HCT116 (cell line): ENCODE results near the gene PARD6G. TPM values are rescaled to one million over a fixed set of nuclear protein-coding genes. Genes with fewer than 3 reads are reported as not detected.

ENCODE experiments used
- ATAC-seq: fragments of 200-7000 bp; cut with Tn5 transposase; 2 replicates; pipeline ENCODE4 v1.9.1; 2020; ENCODE audit warnings: mild to moderate bottlenecking, moderate library complexity
- BruUV-seq: library from RNA; stranded (reverse); fragments of 400-500 nt; replicated peaks from 2 replicates; lab custom pipeline; 2021; lab: Mats Ljungman, UMichigan
- CTCF ChIA-PET: fragments of 300-600 bp; sonication (Branson Sonifier 250); formaldehyde crosslinking; loops from one replicate; lab custom pipeline; 2021; ENCODE audit warnings: antibody characterized with exemption; lab: Charles Lee
- POLR2A ChIA-PET: fragments of 300-600, 350-600 bp; sonication (Branson Sonifier 250); formaldehyde crosslinking; loops from one replicate; lab custom pipeline; 2021; ENCODE audit warnings: antibody characterized with exemption; lab: Charles Lee
- RAD21 ChIA-PET, 2 experiments: fragments of 300-600 bp; sonication (Branson Sonifier 250); formaldehyde crosslinking; loops; one replicate each; lab custom pipeline; 2023; ENCODE audit warnings: low total read pairs in 2 of 2; ENCODE audit not compliant: uncharacterized antibody in 2 of 2, unreplicated experiment in 2 of 2, low non-redundant PET in 1 of 2; lab: Charles Lee
- DNase-seq: peaks from one replicate; pipeline ENCODE4 v3.0.0-alpha.2; 2010; ENCODE audit warnings: low read depth, low spot score
- H2AFZ ChIP-seq: fragments of 200-600 bp; shearing (Covaris generic), sonication (generic); 2 replicates; pipeline ENCODE4 v1.6.1; 2017; ENCODE audit warnings: low read depth, mixed run types, mixed read lengths, antibody characterized with exemption, low read length; ENCODE audit not compliant: poor library complexity, severe bottlenecking
- H3K27ac ChIP-seq: 2 replicates; pipeline ENCODE4 v1.5.1; 2012; ENCODE audit warnings: low read depth, low read length
- H3K27me3 ChIP-seq: fragments of 200-600 bp; sonication (generic); 2 replicates; pipeline ENCODE4 v1.6.1; 2016; ENCODE audit warnings: mixed run types, low read length, mixed read lengths; ENCODE audit not compliant: insufficient read depth
- H3K36me3 ChIP-seq, 2 experiments: fragments of 200-500 bp in 1 of 2; fragments of 200-600 bp in 1 of 2; sonication (Bioruptor generic) in 1 of 2; sonication (generic) in 1 of 2; 2 replicates each; pipeline versions ENCODE4 v1.5.1 to v1.6.1; 2014 to 2016; ENCODE audit warnings: low read length in 2 of 2, inconsistent platforms in 1 of 2, mixed read lengths in 1 of 2, mixed run types in 1 of 2; ENCODE audit not compliant: insufficient read depth in 2 of 2, control insufficient read depth in 1 of 2
- H3K4me1 ChIP-seq, 2 experiments: fragments of 200-600 bp in 1 of 2; sonication (generic) in 1 of 2; 2 replicates each; pipeline versions ENCODE4 v1.5.1 to v1.6.1; 2012 to 2017; ENCODE audit warnings: low read length in 2 of 2, inconsistent platforms in 1 of 2, mild to moderate bottlenecking in 1 of 2, mixed read lengths in 1 of 2, mixed run types in 1 of 2, moderate library complexity in 1 of 2; ENCODE audit not compliant: insufficient read depth in 2 of 2, control insufficient read depth in 1 of 2
- H3K4me2 ChIP-seq: fragments of 200-600 bp; sonication (generic); 2 replicates; pipeline ENCODE4 v1.6.1; 2017; ENCODE audit warnings: mixed run types, low read length, mixed read lengths
- H3K4me3 ChIP-seq, 2 experiments: fragments of 200-600 bp in 1 of 2; sonication (generic) in 1 of 2; replicated peaks in 1 of 2; 2 replicates each; pipeline ENCODE4 v1.5.1; 2011 to 2016; ENCODE audit warnings: low read length in 2 of 2, control low read depth in 1 of 2, low read depth in 1 of 2, mild to moderate bottlenecking in 1 of 2, mixed read lengths in 1 of 2, mixed run types in 1 of 2
- H3K79me2 ChIP-seq: fragments of 200-600 bp; sonication (generic); 2 replicates; pipeline ENCODE4 v1.6.1; 2017; ENCODE audit warnings: mild to moderate bottlenecking, mixed run types, low read length, moderate library complexity, mixed read lengths; ENCODE audit not compliant: insufficient read depth
- H3K9ac ChIP-seq: fragments of 200-600 bp; sonication (generic); 2 replicates; pipeline ENCODE4 v1.6.1; 2016; ENCODE audit warnings: low read length, mixed read lengths
- H3K9me2 ChIP-seq: fragments of 200-600 bp; sonication (generic), shearing (Covaris generic); 2 replicates; pipeline ENCODE4 v1.6.1; 2017; ENCODE audit warnings: mixed run types, mild to moderate bottlenecking, moderate library complexity; ENCODE audit not compliant: insufficient read depth
- H3K9me3 ChIP-seq, 2 experiments: fragments of 200-500 bp in 1 of 2; fragments of 200-600 bp in 1 of 2; sonication (Bioruptor generic) in 1 of 2; sonication (generic) in 1 of 2; 2 replicates each; pipeline ENCODE4 v1.6.1; 2014 to 2017; ENCODE audit warnings: low read length in 2 of 2, mixed read lengths in 2 of 2, inconsistent platforms in 1 of 2, low read depth in 1 of 2, mild to moderate bottlenecking in 1 of 2, mixed run types in 1 of 2, moderate library complexity in 1 of 2; ENCODE audit not compliant: control insufficient read depth in 1 of 2, insufficient read depth in 1 of 2
- H4K20me1 ChIP-seq: fragments of 200-600 bp; sonication (generic), shearing (Covaris generic); 2 replicates; pipeline ENCODE4 v1.6.1; 2017; ENCODE audit warnings: mixed run types, mild to moderate bottlenecking, moderate library complexity; ENCODE audit not compliant: insufficient read depth
- CTCF ChIP-seq, 3 experiments: fragments of 200-600 bp in 1 of 3; sonication (generic) in 1 of 3; IDR thresholded peaks in 2 of 3; conservative IDR thresholded peaks in 1 of 3; 2 replicates each; pipeline ENCODE4 v1.5.1; 2012 to 2017; ENCODE audit warnings: low read depth in 2 of 3, low read length in 2 of 3, antibody characterized with exemption in 1 of 3, borderline replicate concordance in 1 of 3, control low read depth in 1 of 3, mild to moderate bottlenecking in 1 of 3, mixed read lengths in 1 of 3, mixed run types in 1 of 3, moderate library complexity in 1 of 3; ENCODE audit not compliant: insufficient read depth in 1 of 3
- ELF1 ChIP-seq: IDR thresholded peaks from 2 replicates; pipeline ENCODE4 v1.6.1; 2012; ENCODE audit warnings: low read depth, borderline replicate concordance
- EZH2 ChIP-seq: fragments of 200-600 bp; sonication (generic); IDR thresholded peaks from 2 replicates; pipeline ENCODE4 v1.6.1; 2017; ENCODE audit warnings: antibody characterized with exemption, mixed run types
- POLR2A ChIP-seq: IDR thresholded peaks from 2 replicates; pipeline ENCODE4 v1.7.0; 2011; ENCODE audit warnings: borderline replicate concordance; ENCODE audit not compliant: insufficient read depth, insufficient read length; ENCODE audit errors: extremely low read depth
- RAD21 ChIP-seq: IDR thresholded peaks from 2 replicates; pipeline ENCODE4 v1.6.1; 2012; ENCODE audit warnings: low read depth, mild to moderate bottlenecking
- SIN3A ChIP-seq: IDR thresholded peaks from 2 replicates; pipeline ENCODE4 v1.6.1; 2012; ENCODE audit warnings: low read depth
- YY1 ChIP-seq: IDR thresholded peaks from 2 replicates; pipeline ENCODE4 v1.6.1; 2011; ENCODE audit warnings: low read length, low read depth, moderate library complexity, mild to moderate bottlenecking; ENCODE audit not compliant: insufficient replicate concordance; ENCODE audit errors: extremely low read depth
- ZFX ChIP-seq: fragments of 450-650 bp; IDR thresholded peaks from 2 replicates; pipeline ENCODE4 v1.6.1; 2017
- intact Hi-C: fragments of 100-400 bp; cut with micrococcal nuclease; formaldehyde crosslinking; loops from 2 replicates; pipeline ENCODE4 v1.10.0; 2022
- total RNA-seq: library from RNA; stranded (reverse); gene quantifications from one replicate; pipeline ENCODE4 v1.2.1, GENCODE V29; 2021; ENCODE audit not compliant: unreplicated experiment

Gene PARD6G
- total RNA-seq, 1 experiment from 2014 or later, result 12.8 TPM

GRCh38 chr18:80108121-80108536 is 139.2 kb downstream of the PARD6G start:
- no peaks in the 10 kb centered on the region for H3K27me3 ChIP-seq
- no peaks in the 10 kb centered on the region; a peak in 1 of 4 replicates for H3K36me3 ChIP-seq
- no peak overlapping the region for H3K4me3 ChIP-seq
- TF ChIP-seq ZFX (no peak), CTCF (IDR thresholded peaks at IDR 0.05 in 2 of 3, conservative IDR thresholded peaks at IDR 0.05 in 1 of 3; ENCODE audit: borderline replicate concordance in 1 of 3, insufficient read depth in 1 of 3, low read depth in 2 of 3, low read length in 2 of 3) (no peak), RAD21 (no peak), EZH2 (no peak), YY1 (no peak), ELF1 (no peak), POLR2A (no peak), SIN3A (no peak)
- TF ChIP-seq, all 23 proteins: peak for 0
- H4K20me1 ChIP-seq, result peaks cover 21% of the 10 kb centered on the region; the same call in 1 of the 2 replicates
- ChIA-PET CTCF (interaction anchor here (0.8 kb wide), 1 partner anchor 73 kb away, joined by 3 read pairs; no protein-coding TSS in a partner anchor), POLR2A (interaction anchor here (1.1 kb wide), 1 partner anchor 74 kb away, joined by 5 read pairs; the partner anchor contains the start of gene RBFA), RAD21 (no interaction called here)
- no peaks in the 10 kb centered on the region for H3K9me2 ChIP-seq
- H3K27ac ChIP-seq, result peak overlapping the region; percentile 84
- H2AFZ ChIP-seq, result no peak overlapping the region
- peaks cover 37% of the 10 kb centered on the region for H3K79me2 ChIP-seq
- peaks cover 2 to 20% of the 10 kb centered on the region in 2 experiments; a peak in 2 of 4 replicates for H3K4me1 ChIP-seq
- intact Hi-C loops, result loop anchor here (2.0 to 5.0 kb wide), 2 partner anchors 73 to 431 kb away; partner anchors contain the start of genes CTDP1 and RBFA
- ATAC-seq, result no peak
- no peaks in the 10 kb centered on the region for H3K9me3 ChIP-seq
- no peak for DNase-seq
- no TSS peak for BruUV-seq
- no peak overlapping the region for H3K9ac ChIP-seq
- no peak overlapping the region for H3K4me2 ChIP-seq
